IMR-90 (cell line): ENCODE results near the gene EGR2.

Source experiments
- MXI1 ChIP-seq: IDR thresholded peaks from 2 replicates; pipeline ENCODE4 v1.6.1; 2012; ENCODE audit warnings: low read depth, mild to moderate bottlenecking, low read length, moderate library complexity, borderline replicate concordance
- POLR2A ChIP-seq: IDR thresholded peaks from 2 replicates; pipeline ENCODE4 v1.6.1; 2012; ENCODE audit warnings: mild to moderate bottlenecking, low read depth, low read length
- SMC3 ChIP-seq: fragments of 150-350 bp; IDR thresholded peaks from 2 replicates; pipeline ENCODE4 v1.6.1; 2016; ENCODE audit warnings: low read depth, mild to moderate bottlenecking, antibody characterized with exemption, low read length, moderate library complexity
- USF2 ChIP-seq: fragments of 150-350 bp; IDR thresholded peaks from 2 replicates; pipeline ENCODE4 v1.6.1; 2017; ENCODE audit warnings: mild to moderate bottlenecking, antibody characterized with exemption, low read length, low read depth
- TF ChIP-seq, protein P1 (sequence below): conservative IDR thresholded peaks from 2 replicates; pipeline ENCODE4 v1.5.1; 2012; ENCODE audit warnings: mild to moderate bottlenecking, low read depth, low read length, improper control_type of control experiment

DNA sequence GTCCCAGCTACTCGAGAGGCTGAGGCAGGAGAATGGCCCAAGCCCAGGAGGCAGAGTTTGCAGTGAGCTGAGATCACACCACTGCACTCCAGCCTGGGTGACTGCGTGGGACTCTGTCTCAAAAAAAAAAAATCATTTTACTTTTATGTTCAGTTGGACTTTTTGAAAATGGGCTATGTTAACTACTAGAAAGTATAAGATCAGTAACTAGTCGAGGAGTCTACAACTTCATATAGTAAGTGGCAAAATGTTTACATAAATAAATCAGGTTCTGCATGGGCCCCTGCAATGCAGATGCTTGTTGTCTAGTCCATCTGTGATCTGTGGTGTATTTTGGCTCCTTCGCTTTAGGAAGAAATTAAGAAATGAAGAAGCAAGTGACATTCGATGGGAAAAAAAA is 23.9 kb downstream of the EGR2 start:
- TF ChIP-seq POLR2A, result no peak
- TF ChIP-seq, protein P1, sequence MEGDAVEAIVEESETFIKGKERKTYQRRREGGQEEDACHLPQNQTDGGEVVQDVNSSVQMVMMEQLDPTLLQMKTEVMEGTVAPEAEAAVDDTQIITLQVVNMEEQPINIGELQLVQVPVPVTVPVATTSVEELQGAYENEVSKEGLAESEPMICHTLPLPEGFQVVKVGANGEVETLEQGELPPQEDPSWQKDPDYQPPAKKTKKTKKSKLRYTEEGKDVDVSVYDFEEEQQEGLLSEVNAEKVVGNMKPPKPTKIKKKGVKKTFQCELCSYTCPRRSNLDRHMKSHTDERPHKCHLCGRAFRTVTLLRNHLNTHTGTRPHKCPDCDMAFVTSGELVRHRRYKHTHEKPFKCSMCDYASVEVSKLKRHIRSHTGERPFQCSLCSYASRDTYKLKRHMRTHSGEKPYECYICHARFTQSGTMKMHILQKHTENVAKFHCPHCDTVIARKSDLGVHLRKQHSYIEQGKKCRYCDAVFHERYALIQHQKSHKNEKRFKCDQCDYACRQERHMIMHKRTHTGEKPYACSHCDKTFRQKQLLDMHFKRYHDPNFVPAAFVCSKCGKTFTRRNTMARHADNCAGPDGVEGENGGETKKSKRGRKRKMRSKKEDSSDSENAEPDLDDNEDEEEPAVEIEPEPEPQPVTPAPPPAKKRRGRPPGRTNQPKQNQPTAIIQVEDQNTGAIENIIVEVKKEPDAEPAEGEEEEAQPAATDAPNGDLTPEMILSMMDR, result no peak
- no peak for TF ChIP-seq MXI1
- no peak for TF ChIP-seq SMC3
- no peak for TF ChIP-seq USF2
